ENCODE results near the gene KCNG2.

- TF ChIP-seq EZH2 (conservative IDR thresholded peaks at IDR 0.05; ENCODE audit: low read depth, low read length) (no peak), ZNF260 (CRISPR knock-in tag; IDR thresholded peaks at IDR 0.05; ENCODE audit: borderline replicate concordance, low read depth) (no peak), SMC3 (IDR thresholded peaks at IDR 0.05; ENCODE audit: low read length) (no peak), NR3C1 (CRISPR knock-in tag; IDR thresholded peaks at IDR 0.05) (no peak), JUN (CRISPR knock-in tag; IDR thresholded peaks at IDR 0.05) (no peak), CEBPB (IDR thresholded peaks at IDR 0.05; ENCODE audit: borderline replicate concordance, low read depth, low read length) (no peak), RFXANK (CRISPR knock-in tag; IDR thresholded peaks at IDR 0.05) (no peak), PAF1 (CRISPR knock-in tag; IDR thresholded peaks at IDR 0.05) (no peak), HNRNPUL1 (IDR thresholded peaks at IDR 0.05; ENCODE audit: low read depth, low read length) (no peak), ZSCAN12 (CRISPR knock-in tag; IDR thresholded peaks at IDR 0.05) (no peak), ZNF558 (CRISPR knock-in tag; IDR thresholded peaks at IDR 0.05; ENCODE audit: borderline replicate concordance) (no peak)
- TF ChIP-seq, protein P1, sequence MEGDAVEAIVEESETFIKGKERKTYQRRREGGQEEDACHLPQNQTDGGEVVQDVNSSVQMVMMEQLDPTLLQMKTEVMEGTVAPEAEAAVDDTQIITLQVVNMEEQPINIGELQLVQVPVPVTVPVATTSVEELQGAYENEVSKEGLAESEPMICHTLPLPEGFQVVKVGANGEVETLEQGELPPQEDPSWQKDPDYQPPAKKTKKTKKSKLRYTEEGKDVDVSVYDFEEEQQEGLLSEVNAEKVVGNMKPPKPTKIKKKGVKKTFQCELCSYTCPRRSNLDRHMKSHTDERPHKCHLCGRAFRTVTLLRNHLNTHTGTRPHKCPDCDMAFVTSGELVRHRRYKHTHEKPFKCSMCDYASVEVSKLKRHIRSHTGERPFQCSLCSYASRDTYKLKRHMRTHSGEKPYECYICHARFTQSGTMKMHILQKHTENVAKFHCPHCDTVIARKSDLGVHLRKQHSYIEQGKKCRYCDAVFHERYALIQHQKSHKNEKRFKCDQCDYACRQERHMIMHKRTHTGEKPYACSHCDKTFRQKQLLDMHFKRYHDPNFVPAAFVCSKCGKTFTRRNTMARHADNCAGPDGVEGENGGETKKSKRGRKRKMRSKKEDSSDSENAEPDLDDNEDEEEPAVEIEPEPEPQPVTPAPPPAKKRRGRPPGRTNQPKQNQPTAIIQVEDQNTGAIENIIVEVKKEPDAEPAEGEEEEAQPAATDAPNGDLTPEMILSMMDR (CRISPR knock-in tag; IDR thresholded peaks at IDR 0.05): no peak
- TF ChIP-seq, protein P2, sequence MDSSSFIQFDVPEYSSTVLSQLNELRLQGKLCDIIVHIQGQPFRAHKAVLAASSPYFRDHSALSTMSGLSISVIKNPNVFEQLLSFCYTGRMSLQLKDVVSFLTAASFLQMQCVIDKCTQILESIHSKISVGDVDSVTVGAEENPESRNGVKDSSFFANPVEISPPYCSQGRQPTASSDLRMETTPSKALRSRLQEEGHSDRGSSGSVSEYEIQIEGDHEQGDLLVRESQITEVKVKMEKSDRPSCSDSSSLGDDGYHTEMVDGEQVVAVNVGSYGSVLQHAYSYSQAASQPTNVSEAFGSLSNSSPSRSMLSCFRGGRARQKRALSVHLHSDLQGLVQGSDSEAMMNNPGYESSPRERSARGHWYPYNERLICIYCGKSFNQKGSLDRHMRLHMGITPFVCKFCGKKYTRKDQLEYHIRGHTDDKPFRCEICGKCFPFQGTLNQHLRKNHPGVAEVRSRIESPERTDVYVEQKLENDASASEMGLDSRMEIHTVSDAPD (CRISPR knock-in tag; IDR thresholded peaks at IDR 0.05): no peak
Measured at GRCh38 chr18:79786304-79786703, 11.4 kb upstream of the KCNG2 start.

All from HepG2 (cell line).